NCI-H2196 treated with DMSO at 0.1 percent for 48 hours (cell line): ENCODE results near the gene GNPTAB.

Source experiments
- DNase-seq: peaks from one replicate; lab custom pipeline; 2025; ENCODE audit not compliant: unreplicated experiment; lab: John Stamatoyannopoulos, UW

GNPTAB gene

GRCh38 chr12:101697930-101698799 is 132.6 kb downstream of the GNPTAB start:
- no peak for DNase-seq

- DNase-seq = peak; percentile 42
Measured at GRCh38 chr12:101697197-101697929, 133.4 kb downstream of the GNPTAB start, which contains the start of gene CHPT1. CHPT1 (plus strand) TSS chr12:101697640; CDS start chr12:101697862, 222 bp downstream.

GRCh38 chr12:101696251-101697196 is 134.2 kb downstream of the GNPTAB start:
- DNase-seq = no peak

GRCh38 chr12:101695706-101696105 is 135.1 kb downstream of the GNPTAB start:
- no peak for DNase-seq
